ENCODE results near the gene NPTX1.

GRCh38 chr17:80442323-80442659 is 34.1 kb downstream of the NPTX1 start:
- TF ChIP-seq CTCF (IDR thresholded peaks at IDR 0.05; ENCODE audit: low read depth, low read length, missing input control): no peak
- TF ChIP-seq RXRA (IDR thresholded peaks at IDR 0.05): no peak
- TF ChIP-seq TAF1 (conservative IDR thresholded peaks at IDR 0.05): no peak
- TF ChIP-seq, protein P1, sequence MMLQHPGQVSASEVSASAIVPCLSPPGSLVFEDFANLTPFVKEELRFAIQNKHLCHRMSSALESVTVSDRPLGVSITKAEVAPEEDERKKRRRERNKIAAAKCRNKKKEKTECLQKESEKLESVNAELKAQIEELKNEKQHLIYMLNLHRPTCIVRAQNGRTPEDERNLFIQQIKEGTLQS (IDR thresholded peaks at IDR 0.05): no peak
- no peak for TF ChIP-seq HNF4G (IDR thresholded peaks at IDR 0.05)
- TF ChIP-seq JUND (IDR thresholded peaks at IDR 0.05): no peak
- no peak for TF ChIP-seq MAX (IDR thresholded peaks at IDR 0.05)
